Endothelial cell of umbilical vein (primary cell): ENCODE results near the gene FAM124B. TPM values are rescaled to one million over a fixed set of nuclear protein-coding genes. Genes with fewer than 3 reads are reported as not detected.
"Not testable (repeated sequence)": the region's sequence is repeated elsewhere in the genome, so short reads cannot be mapped to it uniquely, and the experiment has no call there.

Experiments used
- BruUV-seq: library from RNA; stranded (reverse); fragments of 400-500 nt; replicated peaks from 2 replicates; lab custom pipeline; 2021; lab: Mats Ljungman, UMichigan
- CTCF ChIA-PET: fragments of 300-600, 350-600 bp; sonication (Branson Sonifier 250); formaldehyde crosslinking; loops from one replicate; lab custom pipeline; 2021; ENCODE audit warnings: antibody characterized with exemption, inconsistent platforms; lab: Charles Lee
- POLR2A ChIA-PET: fragments of 300-600, 350-600 bp; sonication (Branson Sonifier 250); formaldehyde crosslinking; loops from one replicate; lab custom pipeline; 2021; ENCODE audit warnings: antibody characterized with exemption, inconsistent platforms; lab: Charles Lee
- DNase-seq: peaks from one replicate; pipeline ENCODE4 v3.0.0-alpha.2; 2011; ENCODE audit warnings: low read depth, low spot score
- FAIRE-seq: peaks from 2 replicates; lab custom pipeline; 2011; peaks lifted over from hg19 to GRCh38; lab: Jason Lieb, UNC
- H2AFZ ChIP-seq: 2 replicates; pipeline ENCODE4 v1.6.0; 2012; ENCODE audit warnings: low read depth, low read length, control low read depth, inconsistent platforms
- H3K27ac ChIP-seq: 2 replicates; pipeline ENCODE4 v1.5.1; 2011; ENCODE audit warnings: low read depth, mild to moderate bottlenecking, control low read depth, low read length, moderate library complexity; ENCODE audit not compliant: insufficient read depth
- H3K27me3 ChIP-seq, 2 experiments: 2 replicates each; pipeline versions ENCODE4 v1.6.0 to v1.6.1; 2011; ENCODE audit warnings: low read length in 2 of 2, mixed read lengths in 1 of 2; ENCODE audit not compliant: control insufficient read depth in 2 of 2, insufficient read depth in 2 of 2
- H3K36me3 ChIP-seq, 2 experiments: 2 replicates in 1 of 2; 3 replicates in 1 of 2; pipeline ENCODE4 v1.5.1; 2011; ENCODE audit warnings: low read length in 2 of 2, mild to moderate bottlenecking in 1 of 2, moderate library complexity in 1 of 2; ENCODE audit not compliant: control insufficient read depth in 2 of 2, insufficient read depth in 2 of 2; ENCODE audit errors: extremely low read depth in 1 of 2
- H3K4me1 ChIP-seq: 3 replicates; pipeline ENCODE4 v1.5.1; 2011; ENCODE audit warnings: mild to moderate bottlenecking, low read length; ENCODE audit not compliant: control insufficient read depth, insufficient read depth; ENCODE audit errors: extremely low read depth
- H3K4me2 ChIP-seq: 2 replicates; pipeline ENCODE4 v1.6.1; 2011; ENCODE audit warnings: low read length, control low read depth, mixed read lengths; ENCODE audit not compliant: insufficient read depth
- H3K4me3 ChIP-seq, 3 experiments: fragments of 200-600 bp in 1 of 3; sonication (generic), shearing (Covaris generic) in 1 of 3; replicated peaks in 1 of 3; 2 replicates each; pipeline ENCODE4 v1.5.1; 2011 to 2016; ENCODE audit warnings: control low read depth in 3 of 3, low read length in 3 of 3, mild to moderate bottlenecking in 2 of 3, inconsistent platforms in 1 of 3, low read depth in 1 of 3, moderate library complexity in 1 of 3; ENCODE audit not compliant: insufficient read depth in 1 of 3
- H3K79me2 ChIP-seq: 2 replicates; pipeline ENCODE4 v1.6.0; 2012; ENCODE audit warnings: low read length, inconsistent platforms; ENCODE audit not compliant: control insufficient read depth, insufficient read depth
- H3K9ac ChIP-seq: replicated peaks from 2 replicates; pipeline ENCODE3; 2011; ENCODE audit warnings: low read length, control low read depth; ENCODE audit not compliant: insufficient read depth; ENCODE audit errors: extremely low read depth
- H3K9me1 ChIP-seq: replicated peaks from 3 replicates; pipeline ENCODE4 v1.6.0; 2011; ENCODE audit warnings: mild to moderate bottlenecking, low read length; ENCODE audit not compliant: control insufficient read depth, insufficient read depth; ENCODE audit errors: extremely low read depth
- H3K9me3 ChIP-seq: replicated peaks from 2 replicates; pipeline ENCODE4 v1.5.1; 2012; ENCODE audit warnings: low read length, inconsistent platforms; ENCODE audit not compliant: control insufficient read depth, insufficient read depth
- H4K20me1 ChIP-seq: replicated peaks from 2 replicates; pipeline ENCODE3; 2011; ENCODE audit warnings: mild to moderate bottlenecking, low read length; ENCODE audit not compliant: control insufficient read depth, insufficient read depth; ENCODE audit errors: extremely low read depth
- EZH2 ChIP-seq: IDR thresholded peaks from 2 replicates; pipeline ENCODE4 v1.6.1; 2012; ENCODE audit warnings: borderline replicate concordance, low read depth, mild to moderate bottlenecking, moderate library complexity, low read length, inconsistent platforms; ENCODE audit not compliant: severe bottlenecking
- GATA2 ChIP-seq: IDR thresholded peaks from 2 replicates; pipeline ENCODE4 v1.7.0; 2011; ENCODE audit warnings: low read depth, mild to moderate bottlenecking, moderate library complexity, mixed read lengths, low read length; ENCODE audit not compliant: insufficient read length, insufficient read depth
- POLR2AphosphoS5 ChIP-seq: IDR thresholded peaks from 2 replicates; pipeline ENCODE4 v1.6.1; 2012; ENCODE audit warnings: low read depth, mild to moderate bottlenecking, control low read depth, low read length, moderate library complexity; ENCODE audit not compliant: insufficient read depth
- dilution Hi-C: fragments of 300-500 bp; cut with MboI; formaldehyde crosslinking; loops from one replicate; pipeline ENCODE4 v1.15.0; 2019; ENCODE audit warnings: low sequenced_read_pairs; ENCODE audit not compliant: extremely low pct_ligation_motif_present
- intact Hi-C: fragments of 100-400 bp; cut with micrococcal nuclease; formaldehyde crosslinking; loops from one replicate; pipeline ENCODE4 v1.10.0; 2022
- polyA plus RNA-seq, 4 experiments: library from polyadenylated mRNA; depleted of rRNA in 3 of 4; stranded (reverse) in 3 of 4; unstranded in 1 of 4; fragments of >200 nt; gene quantifications; 2 replicates each; pipeline versions ENCODE4 v1.2.1 to v1.2.3, GENCODE V29; 2011 to 2012; ENCODE audit warnings: missing spikeins in 1 of 4
- total RNA-seq: library from RNA; stranded (reverse); gene quantifications from 2 replicates; pipeline ENCODE4 v1.2.3, GENCODE V29; 2021

FAM124B gene
- total and polyA plus RNA-seq, 2 donors (not counting 3 experiments of a cell fraction or from before 2014, with no cell fraction given), result 82.0 to 119 TPM

DNA sequence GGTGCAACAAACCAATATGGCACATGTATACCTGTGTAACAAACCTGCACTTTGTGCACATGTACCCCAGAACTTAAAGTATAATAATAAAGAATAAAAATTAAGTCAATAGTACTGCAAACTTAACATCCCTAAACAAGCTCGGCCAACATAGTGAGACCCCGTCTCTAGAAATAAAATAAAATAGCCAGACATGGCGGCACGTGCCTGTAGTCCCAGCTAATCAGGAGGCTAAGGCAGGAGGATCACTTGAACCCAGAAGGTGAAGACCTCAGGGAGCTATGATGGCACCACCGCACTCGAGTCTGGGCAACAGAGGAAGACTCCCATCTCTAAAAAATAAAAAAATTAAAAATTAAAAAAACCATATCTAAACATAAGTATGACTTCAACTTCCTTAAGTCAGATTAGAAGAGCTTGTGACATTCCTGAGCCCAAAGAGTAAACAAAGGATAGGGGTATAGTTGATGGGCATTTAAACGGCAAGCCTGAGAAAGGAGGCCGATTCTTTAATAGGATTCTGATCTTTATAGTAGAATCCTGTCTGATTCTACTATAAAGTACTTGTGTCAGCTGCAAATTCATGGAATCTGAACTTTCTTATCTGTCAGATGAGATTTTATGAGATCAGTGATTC, 1.6 kb downstream of the FAM124B start:
- Histone ChIP-seq H3K27ac (peak overlapping the region; percentile 98), H3K79me2 (peaks cover 64% of the 10 kb centered on the region), H2AFZ (no peak overlapping the region), H3K9me1 (no peaks in the 10 kb centered on the region), H3K9me3 (no peaks in the 10 kb centered on the region), H3K9ac (peak overlapping the region; percentile 100), H3K4me2 (peak overlapping the region; percentile 90), H4K20me1 (peaks cover 7% of the 10 kb centered on the region), H3K4me1 (peaks cover 13% of the 10 kb centered on the region), H3K4me3 (peak overlapping the region; percentile 33 to 90 (median 75)), H3K27me3 (no peaks in the 10 kb centered on the region), H3K36me3 (peaks cover 0 to 12% of the 10 kb centered on the region in 2 experiments)
- no TSS peak for BruUV-seq
- TF ChIP-seq POLR2AphosphoS5 (peak; percentile 28), EZH2 (no peak)
- DNase-seq, result no peak
- FAIRE-seq, result peak; percentile 35
- ChIA-PET CTCF (interaction anchor here (0.9 to 6.3 kb wide), 7 partner anchors 13 to 185 kb away, joined by 3 to 78 read pairs (median 6); partner anchors contain the start of gene CUL3), POLR2A (interaction anchor here (0.6 to 2.0 kb wide), 4 partner anchors 16 to 185 kb away, joined by 3 to 6 read pairs (median 4); partner anchors contain the start of gene CUL3)
- intact Hi-C loops (loop anchor here (2.0 to 10.0 kb wide), 3 partner anchors 255 to 1745 kb away; partner anchors contain the start of gene FARSB), dilution Hi-C loops (no loop called here)

- FAIRE-seq, result no peak
- POLR2A ChIA-PET, result interaction anchor here (1.0 kb wide), 1 partner anchor 9 kb away, joined by 3 read pairs; no protein-coding TSS in a partner anchor
- no TSS peak for BruUV-seq
- H3K9me3 ChIP-seq, result no peaks in the 10 kb centered on the region
- no peaks in the 10 kb centered on the region for H3K27me3 ChIP-seq
- TF ChIP-seq GATA2, result no peak
- intact Hi-C loops (no loop called here), dilution Hi-C loops (no loop called here)
- no peak overlapping the region for H2AFZ ChIP-seq
- peaks cover 7% of the 10 kb centered on the region for H3K4me1 ChIP-seq
- peak overlapping the region; percentile 90 for H3K4me2 ChIP-seq
- peak overlapping the region in 2 of 3 experiments; percentile 75 to 90 for H3K4me3 ChIP-seq
- no peaks in the 10 kb centered on the region for H3K9me1 ChIP-seq
- H3K27ac ChIP-seq, result no peak overlapping the region
- no peak for DNase-seq
- H3K9ac ChIP-seq, result no peak overlapping the region
- H4K20me1 ChIP-seq, result peaks cover 7% of the 10 kb centered on the region
- H3K79me2 ChIP-seq, result peaks cover 83% of the 10 kb centered on the region
- CTCF ChIA-PET, result interaction anchor here (1.1 to 6.3 kb wide), 6 partner anchors 10 to 253 kb away, joined by 3 to 78 read pairs (median 4); no protein-coding TSS in a partner anchor
- H3K36me3 ChIP-seq, result peaks cover 0 to 23% of the 10 kb centered on the region in 2 experiments
Measured at GRCh38 chr2:224398289-224398688, 3.6 kb downstream of the FAM124B start.

GRCh38 chr2:224397100-224397499, 4.8 kb downstream of the FAM124B start:
- intact Hi-C loops, POLR2A ChIA-PET, H3K9me3 ChIP-seq, DNase-seq, H3K27me3 ChIP-seq, H3K9ac ChIP-seq, H2AFZ ChIP-seq, BruUV-seq, dilution Hi-C loops, FAIRE-seq, H4K20me1 ChIP-seq, H3K4me1 ChIP-seq, H3K27ac ChIP-seq, H3K9me1 ChIP-seq: not testable (repeated sequence)
- H3K36me3 ChIP-seq, result peaks cover 4 to 27% of the 10 kb centered on the region in 2 experiments
- H3K4me2 ChIP-seq, result peak overlapping the region; percentile 15
- peaks cover 94% of the 10 kb centered on the region for H3K79me2 ChIP-seq
- CTCF ChIA-PET, result interaction anchor here (1.5 to 6.3 kb wide), 2 partner anchors 48 to 52 kb away, joined by 3 to 78 read pairs; no protein-coding TSS in a partner anchor
- H3K4me3 ChIP-seq, result peak overlapping the region in 2 of 3 experiments; percentile 18 to 19
